Panc1 (cell line): ENCODE results near the gene MGAT4C. TPM values are rescaled to one million over a fixed set of nuclear protein-coding genes. Genes with fewer than 3 reads are reported as not detected.

Source experiments
- ATAC-seq: fragments of 200-7000 bp; cut with Tn5 transposase; 2 replicates; pipeline ENCODE4 v1.9.1; 2020; ENCODE audit warnings: mild to moderate bottlenecking, moderate library complexity
- BruUV-seq: library from RNA; stranded (reverse); fragments of 400-500 nt; replicated peaks from 2 replicates; lab custom pipeline; 2021; lab: Mats Ljungman, UMichigan
- CTCF ChIA-PET: fragments of 300-600 bp; sonication (Branson Sonifier 250); formaldehyde crosslinking; loops from one replicate; lab custom pipeline; 2022; ENCODE audit warnings: antibody characterized with exemption; lab: Charles Lee
- POLR2A ChIA-PET: fragments of 300-600 bp; sonication (Branson Sonifier 250); formaldehyde crosslinking; loops from one replicate; lab custom pipeline; 2022; ENCODE audit warnings: antibody characterized with exemption; lab: Charles Lee
- DNase-seq: peaks from one replicate; pipeline ENCODE4 v3.0.0-alpha.2; 2010; ENCODE audit warnings: low read depth, low spot score
- H3K27ac ChIP-seq: 2 replicates; pipeline ENCODE4 v1.5.1; 2011; ENCODE audit warnings: mild to moderate bottlenecking, low read length, inconsistent platforms
- H3K27me3 ChIP-seq: fragments of 200-500 bp; sonication (Bioruptor generic); 2 replicates; pipeline ENCODE4 v1.6.0; 2014; ENCODE audit warnings: low read length, inconsistent platforms; ENCODE audit not compliant: control insufficient read depth, insufficient read depth
- H3K36me3 ChIP-seq: fragments of 200-500 bp; sonication (Bioruptor generic); 2 replicates; pipeline ENCODE4 v1.5.1; 2014; ENCODE audit warnings: inconsistent platforms, mild to moderate bottlenecking, low read length, moderate library complexity; ENCODE audit not compliant: control insufficient read depth, insufficient read depth
- H3K4me1 ChIP-seq: 2 replicates; pipeline ENCODE4 v1.5.1; 2011; ENCODE audit warnings: inconsistent platforms, mild to moderate bottlenecking, low read length, moderate library complexity; ENCODE audit not compliant: control insufficient read depth, insufficient read depth
- H3K4me3 ChIP-seq, 2 experiments: 2 replicates each; pipeline ENCODE4 v1.5.1; 2011 to 2012; ENCODE audit warnings: low read depth in 2 of 2, low read length in 2 of 2, mild to moderate bottlenecking in 2 of 2, inconsistent platforms in 1 of 2, moderate library complexity in 1 of 2
- H3K9me3 ChIP-seq: fragments of 200-500 bp; sonication (Bioruptor generic); 2 replicates; pipeline ENCODE4 v1.5.1; 2014; ENCODE audit warnings: low read depth, mild to moderate bottlenecking, inconsistent platforms, low read length, moderate library complexity; ENCODE audit not compliant: control insufficient read depth, insufficient read depth
- CTCF ChIP-seq: fragments of 450-650 bp; IDR thresholded peaks from 2 replicates; pipeline ENCODE4 v1.5.1; 2017; ENCODE audit warnings: mild to moderate bottlenecking
- POLR2AphosphoS5 ChIP-seq: IDR thresholded peaks from 2 replicates; pipeline ENCODE4 v1.6.1; 2012; ENCODE audit warnings: mild to moderate bottlenecking, low read depth, low read length, moderate library complexity
- REST ChIP-seq, 2 experiments: IDR thresholded peaks; 2 replicates each; pipeline ENCODE4 v1.6.1; 2011 to 2012; ENCODE audit warnings: low read depth in 2 of 2, control low read depth in 1 of 2, low read length in 1 of 2, mild to moderate bottlenecking in 1 of 2, moderate library complexity in 1 of 2; ENCODE audit not compliant: insufficient read depth in 1 of 2
- SIN3A ChIP-seq: IDR thresholded peaks from 2 replicates; pipeline ENCODE4 v1.6.1; 2012; ENCODE audit warnings: low read depth, mild to moderate bottlenecking, low read length, moderate library complexity, borderline replicate concordance; ENCODE audit not compliant: insufficient read depth
- TCF7L2 ChIP-seq: IDR thresholded peaks from 2 replicates; pipeline ENCODE4 v1.6.1; 2011; ENCODE audit warnings: mild to moderate bottlenecking, low read depth, low read length, inconsistent platforms
- in situ Hi-C: cut with HindIII; loops from 2 replicates; pipeline ENCODE4 v1.10.0; 2016; ENCODE audit warnings: low sequenced_read_pairs, low pct_unique_long_range_greater_than_20kb
- intact Hi-C: fragments of 100-400 bp; cut with micrococcal nuclease; formaldehyde crosslinking; loops from one replicate; pipeline ENCODE4 v1.10.0; 2022; ENCODE audit not compliant: unreplicated experiment
- total RNA-seq: library from RNA; stranded (reverse); gene quantifications from one replicate; pipeline ENCODE4 v1.2.1, GENCODE V29; 2021; ENCODE audit not compliant: unreplicated experiment

Gene MGAT4C
- total RNA-seq, 1 experiment from 2014 or later, result not detected

- Histone ChIP-seq H3K4me1 (no peaks in the 10 kb centered on the region), H3K9me3 (no peaks in the 10 kb centered on the region), H3K36me3 (no peaks in the 10 kb centered on the region), H3K27ac (no peak overlapping the region), H3K27me3 (no peaks in the 10 kb centered on the region), H3K4me3 (no peak overlapping the region)
- TF ChIP-seq CTCF (no peak), POLR2AphosphoS5 (no peak), REST (IDR thresholded peaks at IDR 0.05; ENCODE audit: insufficient read depth in 1 of 2, low read depth in 2 of 2, low read length in 1 of 2) (no peak), TCF7L2 (no peak), SIN3A (no peak)
- intact Hi-C loops (no loop called here), in situ Hi-C loops (no loop called here)
- CTCF ChIA-PET, result no interaction called here
- BruUV-seq, result no TSS peak
- ATAC-seq (no peak), DNase-seq (no peak)
- POLR2A ChIA-PET, result no interaction called here
Observed at GRCh38 chr12:86257134-86257533, 943 bp upstream of the MGAT4C start.

- intact Hi-C loops, result no loop called here
- POLR2A ChIA-PET, result interaction anchor here (0.6 kb wide), 1 partner anchor 281 kb away, joined by 3 read pairs; no protein-coding TSS in a partner anchor
Observed at GRCh38 chr12:86254399-86255107, 1.6 kb downstream of the MGAT4C start.

More at GRCh38 chr12:86254399-86255107, 1.6 kb downstream of the MGAT4C start:
- no peaks in the 10 kb centered on the region for H3K27me3 ChIP-seq
- H3K9me3 ChIP-seq, result no peaks in the 10 kb centered on the region
- ATAC-seq (no peak), DNase-seq (no peak)
- H3K4me1 ChIP-seq, result no peaks in the 10 kb centered on the region
- TF ChIP-seq REST (IDR thresholded peaks at IDR 0.05; ENCODE audit: insufficient read depth in 1 of 2, low read depth in 2 of 2, low read length in 1 of 2), result no peak
- no peak for TF ChIP-seq POLR2AphosphoS5
- no peak for TF ChIP-seq TCF7L2
- TF ChIP-seq CTCF, result no peak
- TF ChIP-seq SIN3A, result no peak
- H3K27ac ChIP-seq, result no peak overlapping the region
- H3K4me3 ChIP-seq, result no peak overlapping the region
- CTCF ChIA-PET, result no interaction called here
- H3K36me3 ChIP-seq, result no peaks in the 10 kb centered on the region
- in situ Hi-C loops, result no loop called here
- no TSS peak for BruUV-seq
